Parathyroid adenoma (tissue), 2 donors: Measurements from ENCODE around the gene BIRC7.

Experiments
- H2AFZ ChIP-seq: fragments of 300-600 bp; sonication (generic); one replicate; pipeline ENCODE4 v1.7.0; 2017; ENCODE audit warnings: antibody characterized with exemption, mild to moderate bottlenecking
- H3K27ac ChIP-seq: fragments of 300-600 bp; sonication (generic); one replicate; pipeline ENCODE4 v1.7.0; 2017
- H3K27me3 ChIP-seq: fragments of 300-600 bp; sonication (generic); one replicate; pipeline ENCODE4 v1.7.0; 2017; ENCODE audit warnings: low read length; ENCODE audit not compliant: control insufficient read depth, insufficient read depth
- H3K36me3 ChIP-seq: fragments of 300-600 bp; sonication (generic); one replicate; pipeline ENCODE4 v1.7.0; 2017; ENCODE audit warnings: low read length; ENCODE audit not compliant: control insufficient read depth, insufficient read depth
- H3K4me1 ChIP-seq: fragments of 300-600 bp; sonication (generic); one replicate; pipeline ENCODE4 v1.7.0; 2017; ENCODE audit warnings: control low read depth
- H3K4me2 ChIP-seq: fragments of 300-600 bp; sonication (generic); one replicate; pipeline ENCODE4 v1.7.0; 2017; ENCODE audit warnings: low read length
- H3K4me3 ChIP-seq: fragments of 300-600 bp; sonication (generic); one replicate; pipeline ENCODE4 v1.7.0; 2017; ENCODE audit warnings: low read depth, low read length
- H3K79me2 ChIP-seq: fragments of 300-600 bp; sonication (generic); one replicate; pipeline ENCODE4 v1.7.0; 2017; ENCODE audit warnings: control low read depth
- H3K9ac ChIP-seq: fragments of 300-600 bp; sonication (generic); one replicate; pipeline ENCODE4 v1.7.0; 2017; ENCODE audit warnings: mild to moderate bottlenecking
- H3K9me3 ChIP-seq: fragments of 300-600 bp; sonication (generic); one replicate; pipeline ENCODE4 v1.7.0; 2017; ENCODE audit warnings: low read length; ENCODE audit not compliant: control insufficient read depth
- CTCF ChIP-seq: fragments of 300-600 bp; sonication (generic); IDR thresholded peaks from one replicate; pipeline ENCODE4 v1.7.0; 2017; ENCODE audit warnings: antibody characterized with exemption, mild to moderate bottlenecking
- donor health status: primary hyperparathyroidism.

The BIRC7 gene

DNA sequence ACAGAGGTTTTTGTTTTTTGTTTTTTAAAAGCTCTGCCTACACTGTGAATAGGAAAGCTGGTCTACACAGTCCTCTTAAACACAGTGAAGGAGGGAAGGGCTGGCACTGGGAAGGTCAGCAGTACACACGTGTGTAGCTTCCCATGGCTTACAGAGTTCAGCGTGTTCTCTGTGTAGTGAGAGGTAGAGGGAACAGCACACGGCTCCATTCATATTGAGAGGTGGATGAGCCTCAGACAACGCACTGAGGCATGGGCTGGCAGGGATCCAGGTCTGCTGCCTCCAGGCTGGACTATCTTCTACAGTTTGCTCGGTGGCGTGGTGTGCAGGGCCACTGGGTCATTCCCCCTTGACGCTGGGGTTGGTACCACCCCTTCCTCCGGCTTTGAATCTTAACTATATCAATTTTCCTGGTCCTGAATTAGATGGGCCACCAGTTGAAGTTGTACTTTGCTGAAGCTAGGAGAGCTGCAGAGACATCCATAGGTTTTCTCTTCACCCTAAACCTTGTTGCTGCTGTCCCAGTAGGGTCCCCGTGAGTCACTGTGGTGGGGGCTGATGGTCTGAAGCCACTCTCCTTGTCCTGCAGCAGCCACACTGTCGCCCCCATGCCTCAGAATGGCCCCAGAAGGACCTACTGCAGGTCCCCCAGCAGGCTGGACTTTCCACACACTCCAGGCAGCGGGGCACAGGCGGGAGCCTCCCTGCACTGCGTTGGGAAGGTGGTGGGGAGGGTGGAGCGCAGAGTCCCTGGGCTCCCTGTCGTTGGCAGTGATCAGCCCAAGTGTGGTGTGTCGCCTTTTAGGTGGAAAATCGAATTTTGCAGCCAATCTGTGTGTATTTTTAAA is 38.9 kb downstream of the BIRC7 start:
- H3K9ac ChIP-seq = no peak overlapping the region
- H3K27ac ChIP-seq = no peak overlapping the region
- H3K9me3 ChIP-seq = no peaks in the 10 kb centered on the region
- H3K4me3 ChIP-seq = no peak overlapping the region
- no peak overlapping the region for H3K4me2 ChIP-seq
- H3K79me2 ChIP-seq = peaks cover 12% of the 10 kb centered on the region
- no peaks in the 10 kb centered on the region for H3K4me1 ChIP-seq
- H3K27me3 ChIP-seq = no peaks in the 10 kb centered on the region
- no peak for TF ChIP-seq CTCF
- no peaks in the 10 kb centered on the region for H3K36me3 ChIP-seq
- H2AFZ ChIP-seq = no peak overlapping the region

- H3K4me1 ChIP-seq = no peaks in the 10 kb centered on the region
- no peaks in the 10 kb centered on the region for H3K36me3 ChIP-seq
- H3K27me3 ChIP-seq = no peaks in the 10 kb centered on the region
- peaks cover 12% of the 10 kb centered on the region for H3K79me2 ChIP-seq
- no peaks in the 10 kb centered on the region for H3K9me3 ChIP-seq
- no peak overlapping the region for H3K9ac ChIP-seq
- no peak overlapping the region for H3K4me3 ChIP-seq
- H2AFZ ChIP-seq = no peak overlapping the region
- H3K4me2 ChIP-seq = no peak overlapping the region
- TF ChIP-seq CTCF = no peak
- H3K27ac ChIP-seq = no peak overlapping the region
These were observed 40.1 kb downstream of the BIRC7 start for GRCh38 chr20:63275825-63276224.

- Histone ChIP-seq H3K79me2 (peaks cover 12% of the 10 kb centered on the region), H3K9ac (no peak overlapping the region), H3K36me3 (no peaks in the 10 kb centered on the region), H3K4me2 (no peak overlapping the region), H3K4me1 (no peaks in the 10 kb centered on the region), H3K4me3 (no peak overlapping the region), H3K9me3 (no peaks in the 10 kb centered on the region), H3K27ac (no peak overlapping the region), H3K27me3 (no peaks in the 10 kb centered on the region), H2AFZ (no peak overlapping the region)
- TF ChIP-seq CTCF = no peak
These were observed 41.3 kb downstream of the BIRC7 start for GRCh38 chr20:63276956-63277355.

DNA sequence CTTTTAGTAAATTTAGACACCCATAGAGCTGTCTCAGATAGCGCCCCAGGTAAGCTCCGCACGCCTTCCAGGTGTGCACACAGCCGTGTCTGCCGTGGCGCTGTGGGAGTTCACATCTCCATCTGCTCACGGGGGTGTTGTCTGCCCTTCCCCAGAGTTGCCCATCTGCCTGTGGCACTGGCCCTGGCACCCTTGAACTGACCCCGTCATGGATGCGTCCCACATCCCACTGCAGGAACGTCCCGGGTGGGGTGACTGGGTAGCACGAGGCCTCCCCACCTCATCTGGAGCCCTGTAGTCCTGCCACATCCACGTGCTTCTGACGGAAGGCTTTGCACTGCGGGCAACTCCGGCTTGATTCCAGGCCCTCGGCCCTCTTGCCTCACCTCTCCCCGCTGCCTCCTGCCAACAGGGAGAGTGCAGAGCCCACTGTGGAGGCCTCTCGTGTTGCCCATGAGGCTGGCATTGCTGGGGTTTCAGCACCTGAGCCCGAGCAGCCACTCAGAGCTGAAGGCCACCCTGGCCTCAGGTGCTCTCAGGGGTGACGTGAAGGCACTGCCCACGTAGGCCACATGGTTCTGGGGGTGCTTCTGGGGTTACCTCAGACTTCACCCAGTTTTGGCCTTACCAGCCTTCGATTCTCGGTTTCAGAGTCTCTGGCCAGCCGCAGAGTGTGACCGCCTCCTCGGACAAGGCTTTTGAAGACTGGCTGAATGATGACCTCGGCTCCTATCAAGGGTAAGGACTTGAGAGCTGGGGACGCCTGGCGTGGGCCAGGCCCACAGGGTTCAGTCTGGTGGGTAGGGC is 42.0 kb downstream of the BIRC7 start:
- Histone ChIP-seq H3K27ac (no peak overlapping the region), H2AFZ (no peak overlapping the region), H3K4me1 (no peaks in the 10 kb centered on the region), H3K79me2 (peaks cover 12% of the 10 kb centered on the region), H3K9me3 (no peaks in the 10 kb centered on the region), H3K4me2 (no peak overlapping the region), H3K36me3 (no peaks in the 10 kb centered on the region), H3K27me3 (no peaks in the 10 kb centered on the region), H3K4me3 (no peak overlapping the region), H3K9ac (no peak overlapping the region)
- no peak for TF ChIP-seq CTCF
